DND-41 (cell line): Measurements from ENCODE around the gene REEP5.

Experiments used
- ATAC-seq: fragments of 200-7000 bp; cut with Tn5 transposase; 3 replicates; pipeline ENCODE4 v1.9.1; 2021; ENCODE audit warnings: low read depth; ENCODE audit not compliant: insufficient read depth
- DNase-seq: peaks from one replicate; pipeline ENCODE4 v3.0.0-alpha.2; 2020
- H2AFZ ChIP-seq: 2 replicates; pipeline ENCODE4 v1.6.0; 2012; ENCODE audit warnings: low read depth, low read length
- H3K27ac ChIP-seq: 2 replicates; pipeline ENCODE4 v1.5.1; 2012; ENCODE audit warnings: low read length, inconsistent platforms
- H3K27me3 ChIP-seq: fragments of 200-600 bp; sonication (generic); 2 replicates; pipeline ENCODE4 v1.6.0; 2012; ENCODE audit warnings: low read length, mild to moderate bottlenecking, inconsistent platforms; ENCODE audit not compliant: insufficient read depth, poor library complexity
- H3K36me3 ChIP-seq: 2 replicates; pipeline ENCODE4 v1.5.1; 2012; ENCODE audit warnings: low read length, inconsistent platforms; ENCODE audit not compliant: insufficient read depth
- H3K4me1 ChIP-seq: 2 replicates; pipeline ENCODE4 v1.5.1; 2012; ENCODE audit warnings: mild to moderate bottlenecking, low read length; ENCODE audit not compliant: insufficient read depth
- H3K4me2 ChIP-seq: 2 replicates; pipeline ENCODE4 v1.6.0; 2012; ENCODE audit warnings: mild to moderate bottlenecking, moderate library complexity, low read length, inconsistent platforms; ENCODE audit not compliant: insufficient read depth
- H3K4me3 ChIP-seq, 2 experiments: fragments of 200-600 bp in 1 of 2; shearing (Covaris generic) in 1 of 2; 2 replicates each; pipeline ENCODE4 v1.5.1; 2012 to 2016; ENCODE audit warnings: inconsistent platforms in 2 of 2, low read length in 2 of 2, mild to moderate bottlenecking in 2 of 2, low read depth in 1 of 2, moderate library complexity in 1 of 2
- H3K79me2 ChIP-seq: 2 replicates; pipeline ENCODE4 v1.6.0; 2012; ENCODE audit warnings: low read length, inconsistent platforms; ENCODE audit not compliant: insufficient read depth
- H3K9ac ChIP-seq: 2 replicates; pipeline ENCODE4 v1.6.0; 2012; ENCODE audit warnings: low read depth, mild to moderate bottlenecking, inconsistent platforms, low read length, moderate library complexity
- H3K9me3 ChIP-seq: 2 replicates; pipeline ENCODE4 v1.5.1; 2012; ENCODE audit warnings: low read length, moderate library complexity, mild to moderate bottlenecking, inconsistent platforms; ENCODE audit not compliant: insufficient read depth, severe bottlenecking
- H4K20me1 ChIP-seq: 2 replicates; pipeline ENCODE4 v1.6.0; 2012; ENCODE audit warnings: low read length; ENCODE audit not compliant: insufficient read depth
- CTCF ChIP-seq: IDR thresholded peaks from 2 replicates; pipeline ENCODE4 v1.5.1; 2012; ENCODE audit warnings: borderline replicate concordance, low read length, moderate library complexity, mild to moderate bottlenecking; ENCODE audit not compliant: poor library complexity, severe bottlenecking; ENCODE audit errors: extremely low read depth
- EZH2 ChIP-seq: IDR thresholded peaks from 3 replicates; pipeline ENCODE4 v1.6.1; 2012; ENCODE audit warnings: borderline replicate concordance, low read depth, mild to moderate bottlenecking, moderate library complexity, low read length, inconsistent platforms; ENCODE audit not compliant: severe bottlenecking

The REEP5 gene

GRCh38 chr5:112914584-112914983 is 7.4 kb downstream of the REEP5 start:
- Histone ChIP-seq H3K4me1 (peaks cover 31% of the 10 kb centered on the region), H3K4me3 (no peak overlapping the region), H3K9ac (no peak overlapping the region), H3K79me2 (peaks cover 70% of the 10 kb centered on the region), H4K20me1 (0 out of 2 replicates have a peak, but pooled peaks cover 5% of the 10 kb centered on the region), H3K36me3 (peaks cover 70% of the 10 kb centered on the region), H3K4me2 (no peak overlapping the region), H3K9me3 (no peaks in the 10 kb centered on the region), H2AFZ (no peak overlapping the region), H3K27ac (no peak overlapping the region), H3K27me3 (no peaks in the 10 kb centered on the region)
- ATAC-seq, result no peak
- no peak for DNase-seq
- TF ChIP-seq CTCF (no peak), EZH2 (no peak)

GRCh38 chr5:112910529-112910928 is 11.5 kb downstream of the REEP5 start:
- peaks cover 64% of the 10 kb centered on the region for H3K79me2 ChIP-seq
- TF ChIP-seq EZH2, result no peak
- no peak for TF ChIP-seq CTCF

GRCh38 chr5:112908854-112909253 is 13.2 kb downstream of the REEP5 start:
- Histone ChIP-seq H3K27ac (no peak overlapping the region), H3K4me1 (no peaks in the 10 kb centered on the region), H4K20me1 (peaks cover 9% of the 10 kb centered on the region), H3K4me2 (no peak overlapping the region), H3K36me3 (peaks cover 55% of the 10 kb centered on the region), H2AFZ (no peak overlapping the region), H3K9me3 (no peaks in the 10 kb centered on the region), H3K79me2 (peaks cover 59% of the 10 kb centered on the region), H3K27me3 (no peaks in the 10 kb centered on the region), H3K9ac (no peak overlapping the region), H3K4me3 (no peak overlapping the region)
- ATAC-seq (no peak), DNase-seq (no peak)
- TF ChIP-seq CTCF (no peak), EZH2 (no peak)

More at GRCh38 chr5:112910529-112910928, 11.5 kb downstream of the REEP5 start:
- Histone ChIP-seq H3K4me3 (no peak overlapping the region), H3K4me2 (no peak overlapping the region), H3K27ac (no peak overlapping the region), H3K9ac (no peak overlapping the region), H3K36me3 (peaks cover 60% of the 10 kb centered on the region), H3K4me1 (no peaks in the 10 kb centered on the region), H3K27me3 (no peaks in the 10 kb centered on the region), H3K9me3 (no peaks in the 10 kb centered on the region), H4K20me1 (peaks cover 9% of the 10 kb centered on the region), H2AFZ (no peak overlapping the region)
- no peak for DNase-seq
- no peak for ATAC-seq
